ENCODE measurements around the gene PTPRN2. TPM values are rescaled to one million over a fixed set of nuclear protein-coding genes. Genes with fewer than 3 reads are reported as not detected.

The PTPRN2 gene
- total RNA-seq, 1 donor from 2014 or later = 32.2 TPM

DNA sequence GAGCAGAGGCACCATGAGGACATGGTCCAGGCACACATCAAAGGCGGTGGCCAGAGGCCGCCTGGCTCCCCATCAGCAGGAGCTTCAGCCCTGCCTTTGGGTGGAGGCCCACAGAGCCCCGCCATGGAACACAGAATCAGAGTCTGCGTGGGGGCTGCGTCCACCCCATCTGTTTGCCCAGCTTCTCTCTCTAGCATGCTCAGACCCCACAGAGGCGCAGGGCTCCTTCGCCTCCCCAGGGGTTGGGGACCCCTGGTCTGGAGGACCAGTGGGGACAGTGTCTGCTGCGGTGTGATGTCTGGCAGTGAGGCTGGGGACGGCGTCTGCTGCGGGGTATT is 321.9 kb downstream of the PTPRN2 start:
- TF ChIP-seq, protein P1, sequence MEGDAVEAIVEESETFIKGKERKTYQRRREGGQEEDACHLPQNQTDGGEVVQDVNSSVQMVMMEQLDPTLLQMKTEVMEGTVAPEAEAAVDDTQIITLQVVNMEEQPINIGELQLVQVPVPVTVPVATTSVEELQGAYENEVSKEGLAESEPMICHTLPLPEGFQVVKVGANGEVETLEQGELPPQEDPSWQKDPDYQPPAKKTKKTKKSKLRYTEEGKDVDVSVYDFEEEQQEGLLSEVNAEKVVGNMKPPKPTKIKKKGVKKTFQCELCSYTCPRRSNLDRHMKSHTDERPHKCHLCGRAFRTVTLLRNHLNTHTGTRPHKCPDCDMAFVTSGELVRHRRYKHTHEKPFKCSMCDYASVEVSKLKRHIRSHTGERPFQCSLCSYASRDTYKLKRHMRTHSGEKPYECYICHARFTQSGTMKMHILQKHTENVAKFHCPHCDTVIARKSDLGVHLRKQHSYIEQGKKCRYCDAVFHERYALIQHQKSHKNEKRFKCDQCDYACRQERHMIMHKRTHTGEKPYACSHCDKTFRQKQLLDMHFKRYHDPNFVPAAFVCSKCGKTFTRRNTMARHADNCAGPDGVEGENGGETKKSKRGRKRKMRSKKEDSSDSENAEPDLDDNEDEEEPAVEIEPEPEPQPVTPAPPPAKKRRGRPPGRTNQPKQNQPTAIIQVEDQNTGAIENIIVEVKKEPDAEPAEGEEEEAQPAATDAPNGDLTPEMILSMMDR (conservative IDR thresholded peaks at IDR 0.05) = no peak
- no peaks in the 10 kb centered on the region for H3K27me3 Mint-ChIP-seq (ENCODE audit: low read depth)
- no peak for DNase-seq (ENCODE audit: low read depth, low spot score)
- no peaks in the 10 kb centered on the region for H3K9me3 Mint-ChIP-seq
- H3K4me3 Mint-ChIP-seq = no peak overlapping the region
- H3K4me1 Mint-ChIP-seq = peaks cover 4% of the 10 kb centered on the region
- no peak overlapping the region for H3K27ac Mint-ChIP-seq (ENCODE audit: unreplicated experiment)
- no peaks in the 10 kb centered on the region for H3K36me3 Mint-ChIP-seq (ENCODE audit: low read depth)

DNA sequence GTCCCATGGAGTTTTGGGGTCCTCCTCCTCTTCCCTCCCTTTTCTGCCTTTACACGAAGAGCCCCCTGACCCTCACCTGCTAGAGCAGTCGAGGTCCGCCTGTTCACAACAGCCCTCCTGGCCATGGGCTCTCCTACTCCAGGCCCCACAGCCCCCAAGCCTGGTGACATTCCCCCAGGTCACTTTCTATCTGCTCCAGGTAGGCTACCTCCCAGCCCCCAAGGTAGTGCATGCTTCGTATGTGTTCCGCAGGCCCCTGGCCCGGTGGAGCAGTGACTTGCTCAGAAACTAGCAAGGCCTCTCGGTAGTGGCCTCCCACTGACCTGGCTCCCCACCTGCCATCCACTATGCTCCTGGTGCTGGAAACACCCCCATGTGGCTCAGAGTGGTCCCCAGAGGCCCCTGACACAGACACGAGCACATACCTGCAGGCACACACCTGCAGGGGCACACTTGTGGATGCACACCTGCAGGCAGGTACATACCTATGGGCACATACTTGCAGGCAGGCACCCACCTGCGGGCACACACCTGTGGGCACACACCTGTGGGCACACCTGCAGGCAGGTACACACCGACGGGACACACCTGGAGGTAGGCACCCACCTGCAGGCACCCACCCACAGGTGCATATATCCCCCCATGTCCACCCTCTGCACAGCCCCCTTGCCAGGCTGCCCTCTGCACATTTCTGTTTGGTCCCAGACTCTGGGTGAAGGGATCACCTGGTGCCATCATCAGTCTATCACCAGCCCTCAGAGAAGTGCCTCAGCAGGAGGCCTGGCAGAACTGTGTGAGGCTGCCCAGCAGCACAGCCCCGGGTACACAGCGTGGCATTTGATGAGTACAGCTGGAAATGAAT is 322.5 kb downstream of the PTPRN2 start:
- Mint-ChIP-seq H3K36me3 (ENCODE audit: low read depth) (no peaks in the 10 kb centered on the region), H3K9me3 (no peaks in the 10 kb centered on the region), H3K27ac (ENCODE audit: unreplicated experiment) (no peak overlapping the region), H3K4me3 (no peak overlapping the region), H3K4me1 (peaks cover 10% of the 10 kb centered on the region), H3K27me3 (ENCODE audit: low read depth) (no peaks in the 10 kb centered on the region)
- TF ChIP-seq, protein P1 (conservative IDR thresholded peaks at IDR 0.05) = no peak
- no peak for DNase-seq (ENCODE audit: low read depth, low spot score)

DNA sequence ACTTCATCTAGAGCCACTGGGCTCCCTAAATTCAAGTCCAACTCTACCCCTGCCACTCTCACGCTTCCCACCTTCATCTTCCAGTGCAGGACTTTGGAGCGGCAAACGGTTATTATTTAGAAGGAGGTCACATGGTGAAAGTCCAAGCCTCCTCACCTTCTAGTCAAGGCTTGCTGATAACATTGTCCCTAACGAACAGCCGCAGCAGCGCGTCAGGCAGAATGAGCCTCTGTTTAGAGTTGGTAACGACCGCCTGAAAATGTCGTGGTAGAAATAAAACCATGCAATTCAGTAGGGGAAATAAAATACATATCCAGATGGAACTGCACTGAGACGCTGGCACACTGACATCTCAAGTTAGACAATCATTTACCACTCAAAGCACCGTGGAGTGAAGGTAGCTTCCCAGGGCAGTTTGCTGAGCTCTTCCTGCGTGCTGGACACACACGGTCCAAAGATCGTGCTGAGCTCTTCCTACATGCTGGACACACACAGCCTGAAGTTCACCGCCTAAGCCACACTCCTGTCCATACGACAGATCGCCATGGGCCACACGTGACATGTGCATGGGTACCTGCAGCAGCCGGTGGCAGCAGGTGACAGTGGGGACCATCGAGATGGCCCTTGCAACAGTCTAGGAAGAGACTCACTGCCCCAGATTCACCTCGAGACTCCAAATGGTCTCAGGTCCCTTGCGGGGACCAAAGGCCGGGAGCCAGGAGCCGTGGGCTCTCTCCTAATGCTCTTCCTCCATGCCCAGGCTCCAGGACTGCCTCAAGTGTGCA is 323.5 kb downstream of the PTPRN2 start:
- Mint-ChIP-seq H3K36me3 (ENCODE audit: low read depth) (no peaks in the 10 kb centered on the region), H3K27ac (ENCODE audit: unreplicated experiment) (no peak overlapping the region), H3K9me3 (no peaks in the 10 kb centered on the region), H3K4me3 (no peak overlapping the region), H3K4me1 (peaks cover 14% of the 10 kb centered on the region), H3K27me3 (ENCODE audit: low read depth) (no peaks in the 10 kb centered on the region)
- TF ChIP-seq, protein P1 (conservative IDR thresholded peaks at IDR 0.05) = no peak
- DNase-seq (ENCODE audit: low read depth, low spot score) = no peak

DNA sequence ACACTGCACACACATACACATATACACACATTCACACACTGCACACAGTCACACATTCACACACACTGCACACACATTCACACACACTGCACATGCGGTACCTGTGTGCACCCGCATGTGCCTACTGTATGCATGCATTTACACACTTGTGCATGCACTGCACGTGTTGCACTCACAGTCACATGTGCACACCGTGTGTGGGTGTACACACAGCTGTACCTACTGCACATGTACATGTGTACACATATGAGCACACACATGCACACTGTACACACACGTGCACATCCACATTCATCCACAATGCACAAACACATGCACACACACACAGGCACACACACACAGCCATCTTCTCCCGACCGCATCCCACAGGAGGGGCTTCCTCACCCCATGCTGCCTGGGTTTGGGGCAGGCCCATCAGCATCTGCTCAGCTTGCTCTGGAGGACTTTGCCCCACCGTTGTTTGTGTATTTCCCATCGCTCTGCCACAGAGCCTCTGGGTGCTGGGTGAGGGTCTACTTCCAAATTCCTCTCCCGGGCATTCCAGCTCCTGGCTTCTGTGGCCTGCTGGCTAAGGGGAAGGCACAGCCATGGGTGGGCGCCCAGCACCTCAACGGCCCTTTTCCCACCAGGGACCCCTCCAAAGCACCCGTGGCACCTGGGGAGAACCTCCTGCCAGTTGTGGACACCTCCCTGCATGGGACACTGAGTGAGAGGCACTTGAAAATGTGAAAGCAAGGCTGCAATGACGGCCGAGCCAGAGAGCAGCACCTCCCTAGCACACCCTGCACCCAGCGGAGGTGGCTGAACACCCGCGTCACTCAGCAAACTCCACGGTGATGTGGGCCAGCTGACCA is 324.3 kb downstream of the PTPRN2 start:
- no peak overlapping the region for H3K4me3 Mint-ChIP-seq
- no peaks in the 10 kb centered on the region for H3K9me3 Mint-ChIP-seq
- no peak for DNase-seq (ENCODE audit: low read depth, low spot score)
- H3K36me3 Mint-ChIP-seq (ENCODE audit: low read depth) = no peaks in the 10 kb centered on the region
- peaks cover 21% of the 10 kb centered on the region for H3K4me1 Mint-ChIP-seq
- TF ChIP-seq, protein P1 (conservative IDR thresholded peaks at IDR 0.05) = no peak
- no peaks in the 10 kb centered on the region for H3K27me3 Mint-ChIP-seq (ENCODE audit: low read depth)
- H3K27ac Mint-ChIP-seq (ENCODE audit: unreplicated experiment) = no peak overlapping the region
